ENCODE results near the gene PIGS. TPM values are rescaled to one million over a fixed set of nuclear protein-coding genes. Genes with fewer than 3 reads are reported as not detected.
A peak's percentile ranks its signal among the peaks of the same experiment; 100 is the strongest.

Gene PIGS
- total RNA-seq, 1 donor from 2014 or later, result 65.9 TPM

DNA sequence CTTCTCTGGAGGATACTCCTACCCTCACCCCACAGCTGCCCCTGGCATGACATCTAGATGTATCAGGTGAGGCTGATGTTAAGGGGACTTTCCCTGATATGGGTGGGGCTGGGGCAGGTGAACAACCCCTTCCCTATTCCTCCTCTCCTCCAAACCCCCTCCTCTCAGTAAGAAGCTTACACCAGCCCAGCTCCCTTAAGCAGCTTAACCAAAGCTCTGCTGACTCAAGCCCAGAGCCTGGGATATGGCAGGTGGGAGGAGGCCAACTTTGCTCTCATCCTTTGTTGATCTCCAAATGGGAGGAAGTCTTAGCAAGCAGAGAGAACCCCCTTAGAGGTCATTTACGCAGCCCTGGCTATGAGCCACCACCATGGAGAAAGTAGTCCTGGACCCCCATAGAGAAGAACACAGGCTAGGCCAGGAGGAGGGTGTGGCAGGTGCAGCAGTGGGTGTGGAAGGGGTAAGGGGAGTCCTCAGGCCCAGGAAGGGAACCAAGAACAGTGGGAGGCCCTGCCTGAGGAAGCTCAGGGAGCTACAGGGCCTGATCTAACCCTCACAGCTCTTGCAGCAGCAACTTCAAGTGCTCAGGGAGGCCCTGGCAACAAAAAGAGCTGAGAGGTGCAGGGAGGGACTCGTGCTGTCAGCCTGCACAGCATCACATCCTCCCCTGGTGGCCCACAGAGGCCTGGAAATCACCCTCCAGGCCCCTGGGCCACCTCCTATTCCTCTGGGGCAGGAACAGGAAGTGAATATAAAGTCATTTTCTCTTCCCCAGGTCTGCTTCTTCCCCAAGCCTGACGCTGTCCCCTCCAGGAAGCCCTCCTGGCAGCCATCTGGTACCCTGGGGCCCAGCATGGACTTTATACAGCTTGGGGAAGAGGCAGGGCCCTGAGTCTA is 21.8 kb downstream of the PIGS start:
- no peak for DNase-seq

DNA sequence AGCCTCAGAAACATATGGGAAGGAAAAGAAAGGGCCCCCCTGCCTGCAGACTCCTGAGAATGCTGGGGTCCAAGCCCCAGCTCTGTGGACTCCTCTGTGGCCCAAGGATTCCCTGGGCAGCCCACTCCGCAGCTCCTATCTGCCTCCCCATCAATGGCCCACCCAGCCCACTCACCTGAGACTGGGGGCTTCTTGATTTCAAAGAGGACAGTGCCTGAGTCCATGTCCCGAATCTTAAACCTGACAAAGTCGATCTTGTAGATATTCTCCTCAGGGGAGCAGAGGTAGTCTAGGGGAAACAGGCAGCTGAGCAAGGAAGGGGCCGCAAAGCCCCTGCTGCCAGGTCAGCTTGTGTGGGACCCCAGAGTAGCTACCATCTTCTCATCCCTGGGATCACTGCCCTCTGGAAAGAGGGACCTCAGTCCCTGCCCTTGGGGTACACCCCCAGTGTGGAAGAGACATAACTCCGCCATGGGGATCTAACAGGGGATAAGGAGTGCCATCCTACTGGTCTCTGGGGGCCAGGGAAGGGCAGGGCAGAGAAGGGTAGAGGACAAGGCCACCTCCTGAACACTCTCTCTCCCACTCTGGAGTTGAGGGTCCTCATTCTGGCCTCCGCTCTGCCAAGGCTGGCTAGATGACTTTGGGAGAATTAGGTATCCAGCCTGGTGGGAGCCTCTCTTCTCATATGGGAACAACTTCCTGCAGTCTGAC is 22.8 kb downstream of the PIGS start:
- DNase-seq, result no peak

DNA sequence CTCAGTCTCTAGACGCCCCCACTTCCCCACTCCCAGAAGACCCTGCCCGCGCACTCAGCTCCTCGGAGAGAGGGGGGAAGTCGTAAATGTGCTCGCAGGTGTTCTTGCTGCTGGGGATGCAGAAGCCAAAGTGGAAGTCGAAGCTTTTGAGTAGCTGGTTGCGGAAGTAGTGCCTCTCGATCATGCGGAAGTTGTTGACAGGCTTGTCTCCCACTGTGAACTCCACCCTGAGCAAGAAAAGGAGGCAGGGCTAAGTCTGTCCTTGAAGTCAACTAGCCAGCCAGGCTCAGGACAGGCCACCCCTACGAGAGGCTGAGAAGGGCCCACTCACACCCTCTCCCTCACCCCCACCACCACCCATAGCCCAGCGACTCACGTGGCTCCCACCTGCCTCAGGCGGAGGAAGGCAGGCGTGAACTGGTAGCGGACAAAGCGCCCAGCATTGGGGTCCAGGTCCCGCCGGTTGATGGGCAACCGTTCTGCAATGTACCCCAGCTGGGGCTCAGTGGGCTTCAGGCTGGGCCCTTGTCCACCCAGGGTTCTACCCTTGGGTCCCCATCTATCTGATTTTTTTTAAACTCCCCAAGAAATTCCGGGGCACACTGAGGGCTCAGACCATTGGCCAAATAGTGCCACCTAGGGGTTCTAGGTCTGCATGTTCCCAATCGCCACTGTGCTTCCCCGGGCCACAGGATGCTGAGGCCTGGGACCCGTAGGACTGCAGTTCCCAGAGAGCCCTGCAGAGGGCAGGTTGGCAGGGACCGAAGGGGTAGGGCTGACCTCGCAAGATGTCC is 23.5 kb downstream of the PIGS start:
- DNase-seq, result peak; percentile 88

DNA sequence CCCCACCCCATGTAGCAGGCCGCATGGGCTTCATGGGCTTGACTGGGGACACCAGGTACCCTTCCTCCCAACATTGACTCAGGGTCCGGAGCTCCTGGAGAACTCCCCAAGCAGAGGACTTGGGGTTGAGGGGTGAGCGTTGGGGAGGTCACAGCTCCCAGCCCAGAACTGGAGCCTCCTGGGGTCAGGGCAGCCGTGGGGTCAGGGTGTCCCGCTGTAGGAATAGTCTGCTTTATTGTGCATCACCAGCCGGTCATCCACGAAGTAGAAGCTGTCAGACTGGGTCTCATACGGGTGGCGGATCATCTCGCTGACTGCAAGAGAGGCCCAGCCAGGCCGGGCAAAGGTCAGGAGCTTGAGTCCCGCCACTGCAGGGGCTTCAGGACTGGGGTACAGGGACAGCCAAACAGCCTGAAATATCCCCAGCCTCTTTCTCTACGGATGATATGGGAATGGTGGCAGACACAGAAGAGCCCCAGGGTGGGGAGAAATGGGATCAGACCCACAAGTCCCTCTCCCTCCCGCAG is 24.2 kb downstream of the PIGS start:
- DNase-seq, result no peak

DNA sequence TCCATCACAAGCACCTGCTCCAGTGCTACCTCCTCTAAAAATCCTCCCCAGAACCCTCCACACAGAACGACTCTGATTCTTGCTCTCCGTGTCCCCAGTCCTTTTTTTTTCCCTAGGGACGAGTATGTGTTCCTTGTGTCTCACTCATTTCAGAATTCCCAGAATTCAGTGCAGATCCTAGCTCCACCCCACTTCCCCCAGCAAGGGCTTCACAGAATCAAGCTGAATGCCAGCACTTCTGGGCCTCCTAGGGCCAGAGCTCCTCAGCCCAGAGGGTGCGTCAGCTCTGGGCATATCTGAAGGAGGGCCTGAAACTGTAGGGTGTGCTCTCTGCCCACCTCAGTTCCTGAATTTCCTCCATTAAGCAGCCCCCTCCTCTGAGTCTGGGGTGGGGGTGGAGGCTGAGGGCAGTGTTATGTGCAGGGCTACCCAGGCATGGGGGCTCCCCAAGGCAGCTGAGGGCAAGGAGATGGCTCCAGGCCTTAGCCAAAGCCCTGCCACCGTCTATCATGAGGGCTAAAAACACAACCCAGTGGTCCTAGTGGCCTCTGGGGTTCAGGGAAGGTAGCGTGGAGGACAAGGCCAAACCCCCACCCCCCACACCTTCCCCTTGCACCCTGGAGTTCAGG is 25.4 kb downstream of the PIGS start:
- DNase-seq, result no peak

DNA sequence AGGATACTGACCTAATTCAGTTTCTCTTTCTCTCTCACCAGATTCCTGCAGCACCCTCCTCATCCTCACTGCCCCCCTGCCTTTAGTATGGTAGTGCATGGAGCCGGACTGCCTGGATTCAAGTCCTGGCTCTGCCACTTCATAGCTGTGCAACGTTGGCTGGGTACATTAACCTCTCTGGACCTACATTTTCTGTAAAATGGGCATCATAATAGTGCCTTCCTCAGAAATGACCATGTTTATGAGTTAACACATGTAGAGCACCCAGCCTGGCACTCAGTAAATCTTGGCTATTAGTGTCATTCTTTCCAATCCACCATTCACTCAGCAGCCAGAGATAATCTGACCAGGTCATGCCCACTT is 26.2 kb downstream of the PIGS start:
- DNase-seq, result no peak

DNA sequence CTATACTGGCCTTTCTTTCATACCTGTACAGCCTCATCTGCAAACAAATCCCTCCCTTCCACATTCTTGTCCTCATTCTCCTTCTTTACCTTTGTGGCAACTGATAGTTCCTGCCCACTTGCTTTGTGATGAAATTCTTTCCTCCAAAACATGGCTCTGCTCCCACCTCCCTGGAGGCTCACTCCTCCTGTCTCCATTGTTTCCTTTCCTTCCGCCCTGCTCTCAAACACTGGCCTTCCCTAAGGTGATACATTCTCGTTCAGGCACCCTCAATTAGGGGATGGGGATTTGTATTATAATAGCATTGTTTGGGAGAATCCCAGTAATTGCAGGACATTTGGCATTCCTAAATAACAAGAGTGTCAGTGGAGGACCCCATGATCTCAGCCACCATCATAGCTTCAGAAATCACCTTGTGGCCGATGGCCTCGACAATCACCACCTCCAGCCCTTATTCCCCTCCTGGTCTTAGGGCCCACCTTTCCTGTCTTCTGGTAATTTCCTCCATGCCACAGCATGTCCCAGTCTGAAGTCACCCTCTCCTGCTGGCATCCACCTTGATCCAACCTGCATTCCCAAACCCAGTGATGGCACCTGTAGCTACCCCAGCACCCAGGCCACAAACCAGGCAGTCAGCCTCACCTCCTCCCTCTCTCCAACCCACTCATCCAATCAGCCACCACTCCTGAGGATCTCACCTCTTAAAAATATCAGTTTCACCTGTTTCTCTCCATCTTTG is 26.8 kb downstream of the PIGS start:
- no peak for DNase-seq

DNA sequence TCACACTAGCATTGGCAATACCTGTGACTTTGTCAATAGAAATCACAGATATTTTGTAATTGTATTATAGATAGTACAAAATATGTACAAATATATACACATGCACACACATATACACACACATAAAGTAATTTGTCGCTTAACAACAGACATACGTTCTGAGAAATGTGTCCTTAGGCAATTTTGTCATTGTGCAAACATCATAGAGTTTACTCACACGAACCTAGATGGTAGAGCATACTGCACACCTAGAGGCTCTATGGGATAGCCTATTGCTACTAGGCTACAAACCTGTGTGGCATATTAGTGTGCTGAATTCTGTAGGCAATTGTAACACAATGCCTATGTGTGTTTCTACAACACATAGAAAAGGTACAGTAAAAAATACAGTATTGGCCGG is 29.9 kb downstream of the PIGS start:
- DNase-seq, result no peak

DNA sequence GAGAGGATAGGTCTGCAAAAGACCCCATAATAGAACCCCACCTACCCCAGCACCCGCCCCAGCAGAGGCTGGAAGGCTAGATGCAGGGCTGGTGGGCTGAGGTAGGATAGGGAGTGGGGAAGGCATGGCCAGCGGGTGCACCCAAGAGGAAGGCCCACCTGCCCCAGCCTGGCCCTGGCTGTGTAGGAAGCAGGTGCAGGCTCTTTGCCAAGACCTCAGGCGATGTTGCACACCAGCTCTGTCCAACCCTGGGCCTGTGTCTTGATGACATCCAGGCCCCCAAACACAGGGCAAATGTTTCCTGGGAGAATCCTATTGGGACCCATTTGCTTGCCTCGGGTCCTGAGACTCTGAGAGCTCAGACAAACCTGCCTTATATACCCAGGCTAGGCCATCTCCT is 31.1 kb downstream of the PIGS start:
- no peak for DNase-seq

DNA sequence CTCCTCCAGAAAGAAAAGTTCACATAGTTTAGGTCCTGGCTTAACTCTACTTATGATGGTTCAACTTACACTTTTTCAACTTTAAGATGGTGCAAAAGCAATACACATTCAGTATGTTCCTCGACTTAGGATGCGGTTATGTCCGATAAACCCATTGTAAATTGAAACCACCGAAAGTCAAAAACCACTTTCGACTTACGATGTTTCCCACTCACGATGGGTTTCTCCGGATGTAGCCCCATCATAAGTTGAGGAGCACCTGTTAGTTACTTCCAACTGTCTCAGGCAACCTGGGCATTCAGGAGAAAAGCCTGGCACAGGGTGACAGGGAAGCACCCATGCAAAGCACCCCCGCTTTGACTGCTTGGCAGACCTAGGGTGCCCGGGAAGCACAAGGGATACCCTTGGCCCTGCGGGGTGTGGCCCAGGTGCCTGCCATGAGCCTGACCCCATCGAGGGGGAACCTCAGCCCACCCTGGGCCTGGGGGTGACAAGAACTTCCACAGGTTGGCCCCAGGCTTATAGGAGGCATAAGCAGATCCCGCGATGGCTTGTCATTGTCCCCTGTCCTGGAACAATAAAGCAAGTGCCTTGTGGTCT is 32.9 kb downstream of the PIGS start:
- DNase-seq, result no peak

DNA sequence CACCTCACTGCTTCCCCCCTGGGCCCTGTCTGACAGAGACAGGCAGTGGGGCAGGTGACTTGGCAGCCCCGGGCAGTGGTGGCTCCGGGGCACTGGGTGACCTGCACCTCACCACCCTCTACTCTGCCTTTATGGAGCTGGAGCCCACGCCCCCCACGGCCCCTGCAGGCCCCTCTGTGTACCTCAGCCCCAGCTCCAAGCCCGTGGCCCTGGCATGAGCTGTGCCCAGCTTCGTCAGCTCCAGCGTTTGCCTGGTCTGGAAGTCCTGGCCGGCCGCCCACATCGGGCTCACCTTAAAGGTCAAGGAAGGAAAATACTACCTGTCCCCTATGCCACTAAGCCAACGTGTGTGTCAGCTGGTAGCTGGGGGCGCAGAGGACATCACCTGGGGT is 34.1 kb downstream of the PIGS start:
- no peak for DNase-seq

DNA sequence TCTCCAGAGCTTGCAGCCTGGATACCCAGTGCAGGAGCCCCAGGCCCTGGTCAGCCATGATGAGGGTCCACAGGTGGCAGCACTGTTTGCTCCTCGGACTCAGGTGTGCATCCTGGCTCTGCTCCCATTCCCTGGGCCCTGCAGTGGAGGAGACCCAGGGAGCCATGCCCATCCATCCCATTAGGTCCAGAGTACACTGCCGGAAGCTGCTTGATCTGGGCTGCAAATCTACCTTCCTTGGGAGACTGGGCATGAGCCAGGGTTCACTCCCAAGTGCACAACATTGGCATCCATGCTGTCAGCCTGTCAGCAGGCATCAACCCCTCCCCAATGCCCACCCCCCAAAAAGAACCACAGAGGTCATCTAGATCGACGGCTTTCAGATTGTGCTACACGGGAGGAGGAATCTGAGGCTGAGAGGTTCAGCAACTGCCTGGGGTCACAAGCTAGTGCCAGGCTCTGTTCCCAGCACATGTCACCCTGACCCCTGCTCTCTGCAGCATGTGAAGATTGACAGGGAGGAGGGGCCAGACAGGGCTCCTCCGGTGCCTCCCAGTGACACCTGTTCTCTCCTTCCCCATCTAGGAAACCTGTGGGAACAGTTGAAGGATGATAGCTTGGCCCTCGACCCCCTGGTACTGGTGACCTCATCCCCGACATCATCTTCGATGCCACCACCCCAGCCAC is 34.6 kb downstream of the PIGS start:
- DNase-seq, result no peak

DNA sequence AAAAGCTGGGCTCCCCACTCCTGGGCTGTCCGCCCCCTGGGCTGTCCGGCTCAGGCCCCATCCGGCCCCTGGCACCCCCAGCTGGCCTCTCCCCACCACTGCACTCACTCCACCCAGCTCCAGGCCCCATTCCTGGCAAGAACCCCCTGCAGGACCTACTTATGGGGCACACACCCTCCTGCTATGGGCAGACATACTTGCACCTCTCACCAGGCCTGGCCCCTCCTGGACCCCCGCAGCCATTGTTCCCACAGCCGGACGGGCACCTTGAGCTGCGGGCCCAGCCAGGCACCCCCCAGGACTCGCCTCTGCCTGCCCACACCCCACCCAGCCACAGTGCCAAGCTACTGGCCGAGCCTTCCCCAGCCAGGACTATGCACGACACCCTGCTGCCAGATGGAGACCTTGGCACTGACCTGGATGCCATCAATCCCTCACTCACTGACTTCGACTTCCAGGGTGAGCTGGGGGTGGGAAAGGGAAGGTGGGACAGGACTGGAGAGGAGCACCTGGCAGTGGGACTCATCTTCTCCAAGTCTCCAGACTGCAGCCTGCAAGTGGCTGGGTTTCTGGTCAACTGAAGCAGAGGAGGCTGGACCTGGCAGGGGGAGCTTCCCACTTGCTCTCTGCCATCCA is 36.5 kb downstream of the PIGS start:
- DNase-seq, result no peak

DNA sequence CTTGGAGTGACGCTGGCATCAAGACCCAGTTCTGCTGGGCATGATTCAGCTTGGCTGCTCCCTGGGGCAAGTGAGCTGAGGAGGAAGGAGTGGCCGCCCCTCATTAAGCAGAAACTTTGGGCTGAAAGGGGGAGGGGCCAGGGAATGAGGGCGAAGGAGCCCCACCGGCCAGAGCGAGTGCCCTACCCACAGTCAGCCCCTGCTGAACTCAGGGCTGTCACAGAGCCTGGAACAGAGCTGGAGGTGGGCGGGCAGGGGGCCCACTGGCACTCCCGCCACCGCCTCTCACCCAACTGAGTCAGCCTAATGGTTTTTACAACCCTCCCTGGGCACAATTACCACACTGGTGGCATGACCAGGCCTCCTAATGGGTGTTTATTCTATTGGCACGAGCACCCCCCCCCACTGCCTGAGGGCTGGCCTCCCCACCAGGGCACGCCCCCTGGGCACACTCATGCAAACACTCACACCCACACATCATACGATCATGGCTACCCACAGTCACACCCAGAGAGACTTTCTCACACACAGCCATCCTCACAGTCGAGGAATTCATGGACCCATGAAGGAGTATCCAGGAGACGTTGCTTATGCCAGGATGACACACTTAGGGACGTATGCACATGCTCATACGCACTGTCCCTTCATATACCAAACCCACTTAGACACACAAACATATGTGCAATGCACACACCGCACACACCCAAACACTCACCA is 38.1 kb downstream of the PIGS start:
- DNase-seq, result no peak

DNA sequence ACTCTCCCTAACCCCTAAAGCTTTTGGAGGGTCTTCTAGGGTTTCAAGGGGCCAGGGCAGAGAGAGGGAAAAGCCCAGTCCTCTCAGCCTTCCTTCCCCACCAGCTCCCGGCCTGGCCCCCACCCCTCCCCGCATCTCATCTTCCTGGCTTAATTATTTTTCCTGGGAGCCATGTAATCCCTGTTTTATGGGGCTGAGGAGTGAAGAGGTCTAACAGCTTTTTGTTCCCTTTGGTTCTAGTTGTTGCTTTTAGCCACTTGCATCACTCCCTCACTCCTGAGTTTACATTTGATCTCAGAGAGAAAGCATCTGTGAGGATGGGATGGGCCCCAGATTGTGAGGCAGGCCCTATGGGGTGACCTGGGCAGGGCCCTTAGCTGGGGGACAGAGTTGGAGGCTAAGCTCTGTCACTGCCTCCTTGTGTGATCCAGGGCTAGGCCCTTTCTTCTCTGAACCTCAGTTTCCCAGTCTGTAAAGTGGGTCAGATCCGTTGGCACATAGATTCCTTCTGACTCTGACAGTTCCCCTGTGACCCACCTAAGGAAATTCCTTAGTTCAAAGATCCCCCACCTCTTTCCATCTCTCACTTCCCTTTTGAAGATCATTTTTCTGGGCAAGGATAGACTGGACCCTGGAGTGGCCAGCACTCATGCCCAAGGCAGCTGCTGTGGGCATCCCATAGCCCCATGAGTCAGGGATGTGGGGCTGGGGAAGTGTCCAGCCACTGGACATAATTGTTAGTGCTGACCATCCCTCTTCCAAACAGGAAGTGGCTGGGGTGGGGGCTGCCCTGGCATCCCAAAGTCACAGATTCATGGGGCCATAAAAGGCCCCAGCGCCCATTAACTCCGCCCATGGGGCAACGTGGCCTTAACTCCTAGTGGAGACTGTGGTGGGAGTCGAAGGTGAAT is 39.0 kb downstream of the PIGS start:
- DNase-seq, result no peak

DNA sequence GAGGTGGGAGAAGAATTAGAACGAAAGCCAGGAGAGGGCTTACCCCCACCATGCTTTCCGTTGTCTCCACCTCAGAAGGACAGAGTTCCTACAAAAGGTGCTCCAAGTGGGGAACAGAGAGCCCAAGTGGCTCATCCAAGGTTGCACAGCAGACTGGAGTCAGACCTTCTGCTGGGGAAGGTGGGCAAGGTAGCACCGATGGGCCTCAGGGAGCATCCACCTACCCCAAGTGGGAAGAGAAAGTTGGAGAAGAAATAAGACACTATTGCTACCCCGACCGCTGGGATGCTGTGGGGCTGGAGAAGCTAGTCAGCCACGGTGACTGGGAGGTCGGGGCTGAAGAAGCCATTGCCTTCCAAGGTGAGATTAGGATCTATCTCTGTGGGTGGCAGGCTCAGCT is 40.4 kb downstream of the PIGS start:
- no peak for DNase-seq

DNA sequence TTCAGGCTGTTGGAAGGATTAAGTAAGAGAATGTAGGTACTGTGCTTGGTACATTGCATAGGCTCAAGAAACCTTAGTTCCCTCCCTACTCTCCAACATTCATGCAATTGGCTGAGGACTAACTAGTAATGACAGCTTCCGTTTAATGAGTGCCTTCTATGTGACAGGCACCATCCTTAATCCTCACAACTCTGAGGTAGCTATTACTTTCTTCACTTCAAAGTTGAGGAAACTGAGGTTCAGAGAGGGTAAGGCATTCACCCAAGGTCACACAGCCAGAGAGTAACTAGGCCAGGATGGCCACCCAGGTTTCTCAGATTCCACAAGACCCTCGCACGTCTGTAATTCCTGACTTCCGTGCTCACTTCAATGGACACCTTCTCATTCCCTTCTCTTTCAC is 41.1 kb downstream of the PIGS start:
- DNase-seq, result no peak

DNA sequence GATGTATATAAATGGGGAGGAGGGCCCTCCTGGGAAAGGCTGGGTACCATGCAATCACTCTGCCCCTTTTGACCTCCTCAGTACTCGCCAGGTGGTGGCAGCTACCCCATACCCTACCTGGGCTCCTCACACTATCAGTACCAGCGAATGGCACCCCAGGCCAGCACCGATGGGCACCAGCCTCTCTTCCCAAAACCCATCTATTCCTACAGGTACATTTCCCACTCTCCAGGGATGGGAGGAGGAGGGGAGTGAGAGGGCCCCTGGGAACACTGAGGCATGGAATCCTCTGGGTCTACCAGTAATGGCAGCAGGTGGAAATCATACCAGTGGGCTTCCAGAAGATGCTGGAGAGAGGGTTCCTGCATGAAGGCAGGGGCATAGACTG is 42.3 kb downstream of the PIGS start:
- DNase-seq, result no peak
